22Rv1 (cell line): Measurements from ENCODE around the gene IQSEC1.

ENCODE experiments used
- H3K27ac ChIP-seq: fragments of 450-650 bp; 2 replicates; pipeline ENCODE4 v1.5.1; 2017
- ZFX ChIP-seq: fragments of 450-650 bp; IDR thresholded peaks from 2 replicates; pipeline ENCODE4 v1.6.1; 2017; ENCODE audit warnings: antibody characterized with exemption, borderline replicate concordance
- TF ChIP-seq, protein P1 (sequence below): fragments of 450-650 bp; IDR thresholded peaks from 2 replicates; pipeline ENCODE4 v1.5.1; 2017; ENCODE audit warnings: mild to moderate bottlenecking

IQSEC1 gene

DNA sequence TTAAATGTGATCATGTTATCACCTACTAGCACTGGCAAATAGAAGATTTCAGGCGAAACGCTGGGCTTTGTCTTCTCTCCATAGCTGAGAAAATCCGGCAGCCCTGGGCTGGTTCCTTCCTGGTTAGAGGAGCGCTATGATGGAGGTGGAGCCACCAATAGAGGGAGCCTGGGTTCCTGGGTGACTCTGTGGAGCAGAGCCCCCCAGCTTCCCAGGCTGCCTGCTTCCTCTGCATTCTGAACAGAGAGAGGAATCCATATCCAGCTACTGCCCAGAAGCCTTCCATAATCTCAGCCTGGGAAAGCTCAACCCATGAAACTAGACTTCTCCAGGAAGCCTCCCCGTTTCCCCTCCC, 32.6 kb upstream of the IQSEC1 start:
- H3K27ac ChIP-seq, result no peak overlapping the region
- TF ChIP-seq, protein P1, sequence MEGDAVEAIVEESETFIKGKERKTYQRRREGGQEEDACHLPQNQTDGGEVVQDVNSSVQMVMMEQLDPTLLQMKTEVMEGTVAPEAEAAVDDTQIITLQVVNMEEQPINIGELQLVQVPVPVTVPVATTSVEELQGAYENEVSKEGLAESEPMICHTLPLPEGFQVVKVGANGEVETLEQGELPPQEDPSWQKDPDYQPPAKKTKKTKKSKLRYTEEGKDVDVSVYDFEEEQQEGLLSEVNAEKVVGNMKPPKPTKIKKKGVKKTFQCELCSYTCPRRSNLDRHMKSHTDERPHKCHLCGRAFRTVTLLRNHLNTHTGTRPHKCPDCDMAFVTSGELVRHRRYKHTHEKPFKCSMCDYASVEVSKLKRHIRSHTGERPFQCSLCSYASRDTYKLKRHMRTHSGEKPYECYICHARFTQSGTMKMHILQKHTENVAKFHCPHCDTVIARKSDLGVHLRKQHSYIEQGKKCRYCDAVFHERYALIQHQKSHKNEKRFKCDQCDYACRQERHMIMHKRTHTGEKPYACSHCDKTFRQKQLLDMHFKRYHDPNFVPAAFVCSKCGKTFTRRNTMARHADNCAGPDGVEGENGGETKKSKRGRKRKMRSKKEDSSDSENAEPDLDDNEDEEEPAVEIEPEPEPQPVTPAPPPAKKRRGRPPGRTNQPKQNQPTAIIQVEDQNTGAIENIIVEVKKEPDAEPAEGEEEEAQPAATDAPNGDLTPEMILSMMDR, result no peak
- no peak for TF ChIP-seq ZFX

DNA sequence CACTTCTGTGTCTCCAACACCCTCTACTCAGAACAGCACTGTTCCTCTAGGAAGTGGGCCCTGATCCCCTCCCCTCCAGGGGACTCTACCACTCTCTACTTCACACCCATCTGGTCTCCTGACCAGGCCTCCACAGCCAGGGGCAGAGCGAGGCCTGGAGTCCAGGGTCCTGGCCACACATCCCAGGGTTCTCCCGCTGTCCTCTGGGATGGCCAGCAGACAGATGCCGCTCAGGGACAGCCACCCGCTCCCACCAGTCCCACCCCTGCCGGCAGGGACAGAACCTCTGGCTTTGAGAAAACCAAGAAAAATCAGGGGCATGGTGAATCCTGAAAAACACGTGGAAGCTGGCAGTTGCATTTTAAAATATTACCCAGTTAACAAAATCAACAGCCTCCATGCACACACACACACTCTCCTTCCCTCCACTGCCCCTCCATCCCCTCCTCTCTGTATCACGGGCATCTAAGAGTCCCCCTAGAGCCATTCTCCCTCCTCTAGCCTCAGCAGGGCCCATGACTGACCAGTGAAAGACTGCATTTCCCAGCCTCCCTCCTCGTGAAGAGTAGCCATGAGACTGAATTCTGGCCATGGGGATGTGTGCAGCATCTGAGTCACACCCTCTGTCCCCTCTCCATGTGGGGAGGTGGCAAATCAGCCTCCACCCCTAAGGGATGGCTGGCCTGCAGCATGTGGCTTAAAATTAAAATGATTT, 32.1 kb upstream of the IQSEC1 start:
- TF ChIP-seq, protein P1, result no peak
- no peak for TF ChIP-seq ZFX
- no peak overlapping the region for H3K27ac ChIP-seq

DNA sequence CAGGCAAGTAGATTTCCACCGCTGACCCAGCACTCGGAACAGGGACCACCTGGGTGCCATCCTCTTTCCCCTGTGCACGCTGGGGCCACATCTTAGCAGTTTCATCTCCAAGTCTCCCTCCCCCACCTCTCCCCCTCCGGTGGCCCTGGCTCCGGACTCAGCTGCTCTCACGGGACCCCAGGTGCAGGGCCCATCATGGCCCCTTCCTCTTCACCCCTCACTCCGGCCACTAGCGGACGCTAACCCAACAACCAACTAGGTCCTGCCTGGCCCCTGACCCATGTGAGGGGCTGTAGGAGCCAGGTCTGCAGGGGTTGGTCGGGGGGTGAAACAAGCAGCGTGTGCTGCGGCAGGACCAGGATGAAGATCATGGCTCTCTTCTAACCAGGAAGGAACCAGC, 31.3 kb upstream of the IQSEC1 start:
- TF ChIP-seq ZFX, result no peak
- TF ChIP-seq, protein P1, result no peak
- no peak overlapping the region for H3K27ac ChIP-seq

DNA sequence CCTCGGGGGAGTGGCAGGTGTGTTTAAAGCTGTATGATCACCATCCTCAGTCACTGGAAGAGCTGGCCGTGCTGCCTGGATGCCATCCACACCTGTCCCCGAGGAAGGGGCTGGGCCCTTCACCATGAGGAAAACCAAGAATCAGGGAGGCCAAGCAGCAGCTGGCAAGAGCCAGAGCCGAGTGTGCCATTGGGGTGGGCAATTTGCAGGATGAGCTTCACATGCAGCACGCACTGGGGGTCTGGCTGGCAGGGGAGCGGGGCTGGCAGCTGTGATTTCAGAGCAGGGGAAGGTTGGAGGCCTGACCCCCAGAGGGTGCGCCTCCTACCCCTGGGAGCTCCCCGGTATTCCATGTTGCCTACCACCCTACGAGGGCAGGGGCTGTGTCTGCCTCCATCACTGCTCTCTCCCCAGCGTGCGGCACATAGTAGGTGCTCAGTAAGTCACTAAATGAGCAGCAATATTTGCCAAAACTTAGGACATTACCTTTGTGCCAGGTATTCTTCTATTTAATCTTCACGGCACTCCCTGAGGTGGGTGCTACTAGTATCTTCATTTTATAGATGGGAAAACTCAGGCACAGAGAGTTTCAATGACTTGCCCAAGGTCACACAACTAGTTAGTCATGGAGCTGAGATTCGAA, 30.3 kb upstream of the IQSEC1 start:
- no peak overlapping the region for H3K27ac ChIP-seq
- TF ChIP-seq, protein P1, result no peak
- TF ChIP-seq ZFX, result no peak

DNA sequence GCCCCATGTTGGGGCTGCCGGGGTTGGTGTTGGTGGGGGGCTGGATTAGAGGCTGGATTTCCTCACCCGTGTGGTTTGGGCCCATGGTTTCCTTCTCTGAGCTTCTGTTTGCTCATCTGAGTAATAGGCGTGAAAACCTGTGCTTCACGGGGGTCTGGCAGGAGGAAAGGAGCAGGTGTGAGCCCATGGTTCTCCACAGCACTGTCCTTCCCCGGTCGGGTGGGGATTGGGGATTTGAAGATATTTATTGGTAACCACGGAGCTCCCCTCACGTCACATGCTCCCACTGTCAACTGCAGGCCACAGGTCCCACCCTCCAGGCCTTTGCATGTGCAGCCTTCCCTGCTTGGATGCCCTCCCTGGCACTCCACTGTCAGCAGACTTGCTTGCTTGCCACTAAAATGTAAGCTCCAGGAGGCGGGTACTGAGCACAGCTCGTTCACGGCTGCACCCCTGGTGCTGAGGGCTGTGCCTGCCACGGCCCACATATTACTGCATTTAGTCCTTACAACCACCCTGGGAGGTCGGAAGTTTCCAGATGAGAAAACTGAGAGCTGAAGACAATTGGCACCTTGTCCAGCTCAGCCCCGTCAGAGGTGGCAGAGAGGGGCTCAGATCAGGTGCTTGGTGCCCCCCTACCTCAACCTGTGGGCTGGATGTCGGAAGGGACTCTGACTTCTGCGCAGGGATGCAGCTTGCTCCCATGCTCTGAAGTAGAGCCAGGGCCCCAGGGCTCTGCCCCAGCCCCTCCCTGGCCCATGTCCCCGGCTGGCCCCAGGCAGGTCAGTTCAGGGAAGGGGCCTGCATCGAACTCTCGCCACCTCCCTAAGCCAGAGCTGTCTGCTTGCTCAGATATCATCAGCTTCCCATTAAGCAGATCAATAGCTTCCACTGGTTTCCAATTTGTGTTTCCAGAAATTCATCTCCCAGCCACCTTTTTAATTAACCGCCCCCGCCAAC, 29.4 kb upstream of the IQSEC1 start:
- TF ChIP-seq, protein P1, result no peak
- no peak overlapping the region for H3K27ac ChIP-seq

DNA sequence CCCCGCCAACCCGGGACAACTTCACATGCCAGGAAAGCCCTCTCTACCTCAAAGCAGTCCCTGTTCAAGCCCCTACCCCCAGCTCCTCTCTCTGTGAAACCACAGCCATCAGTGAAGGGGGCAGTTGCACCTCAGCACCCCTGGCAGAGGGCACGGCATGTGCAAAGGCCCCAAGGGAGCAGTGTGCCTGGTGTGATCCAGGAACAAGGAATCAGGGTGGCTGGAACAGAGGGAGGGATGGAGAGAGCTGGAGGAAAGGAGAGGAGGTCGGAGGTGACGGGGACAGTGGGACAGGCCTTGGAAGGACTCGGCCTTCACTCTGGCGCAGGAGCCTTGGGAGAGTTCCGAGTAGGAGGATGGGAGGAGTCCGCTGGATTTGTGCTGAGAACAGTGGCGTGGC, 26.5 kb upstream of the IQSEC1 start:
- H3K27ac ChIP-seq, result no peak overlapping the region
- TF ChIP-seq, protein P1, result no peak
